Lower lobe of right lung (tissue), 2 donors: ENCODE measurements around the gene TRIM13. TPM values are rescaled to one million over a fixed set of nuclear protein-coding genes. Genes with fewer than 3 reads are reported as not detected.

Source experiments
- ATAC-seq, 2 donors: fragments of 200-7000 bp; cut with Tn5 transposase; one replicate each; pipeline ENCODE4 v1.9.1; 2020 to 2022; ENCODE audit warnings: mild to moderate bottlenecking in 2 of 2, moderate library complexity in 2 of 2
- DNase-seq: peaks from one replicate; pipeline ENCODE4 v3.0.0-alpha.2; 2020
- H3K27ac ChIP-seq: fragments of 200-600 bp; one replicate; pipeline ENCODE4 v1.8.0; 2022
- H3K27me3 ChIP-seq: fragments of 200-600 bp; one replicate; pipeline ENCODE4 v1.8.0; 2022; ENCODE audit warnings: low read depth
- H3K36me3 ChIP-seq: fragments of 200-600 bp; one replicate; pipeline ENCODE4 v1.8.0; 2022; ENCODE audit warnings: mild to moderate bottlenecking
- H3K4me1 ChIP-seq: fragments of 200-600 bp; one replicate; pipeline ENCODE4 v1.8.0; 2022
- H3K4me3 ChIP-seq: fragments of 200-600 bp; one replicate; pipeline ENCODE4 v1.8.0; 2022; ENCODE audit warnings: mild to moderate bottlenecking
- H3K9me3 ChIP-seq: fragments of 200-600 bp; one replicate; pipeline ENCODE4 v1.8.0; 2022
- CTCF ChIP-seq: fragments of 200-600 bp; IDR thresholded peaks from one replicate; pipeline ENCODE4 v1.8.0; 2022; ENCODE audit warnings: antibody characterized with exemption, mild to moderate bottlenecking
- intact Hi-C: fragments of 100-400 bp; cut with DNase I; formaldehyde crosslinking; loops from one replicate; pipeline ENCODE4 v1.11.0; 2022
- total RNA-seq: library from RNA; stranded (reverse); fragmentation: NEBNext Ultra II Directional; extraction: Animal tissue kit (Norgen Biotek cat#: 25700); gene quantifications from one replicate; pipeline ENCODE4 v1.2.1, GENCODE V29; 2021
- donor health status: DM: no; HTN: yes; CAD: no; lungs with severe emphysema.

Gene TRIM13
- total RNA-seq, 1 donor from 2014 or later = 31.1 TPM

- intact Hi-C loops = no loop called here
- no peak for ATAC-seq
- no peak for TF ChIP-seq CTCF
These were observed 40.7 kb upstream of the TRIM13 start for GRCh38 chr13:49956131-49956530.

GRCh38 chr13:49958321-49958720 lies 38.5 kb upstream of the TRIM13 start:
- ATAC-seq (no peak), DNase-seq (no peak)
- Histone ChIP-seq H3K27ac (no peak overlapping the region), H3K9me3 (peaks cover 5% of the 10 kb centered on the region), H3K27me3 (no peaks in the 10 kb centered on the region), H3K4me3 (no peak overlapping the region), H3K36me3 (no peaks in the 10 kb centered on the region), H3K4me1 (no peaks in the 10 kb centered on the region)
- no peak for TF ChIP-seq CTCF
- intact Hi-C loops = no loop called here

More at GRCh38 chr13:49956131-49956530, 40.7 kb upstream of the TRIM13 start:
- no peaks in the 10 kb centered on the region for H3K4me1 ChIP-seq
- H3K27me3 ChIP-seq = no peaks in the 10 kb centered on the region
- no peak overlapping the region for H3K4me3 ChIP-seq
- no peaks in the 10 kb centered on the region for H3K9me3 ChIP-seq
- no peaks in the 10 kb centered on the region for H3K36me3 ChIP-seq
- no peak overlapping the region for H3K27ac ChIP-seq
- DNase-seq = no peak

- ATAC-seq (no peak), DNase-seq (no peak)
- peaks cover 3% of the 10 kb centered on the region for H3K9me3 ChIP-seq
- H3K4me3 ChIP-seq = no peak overlapping the region
- no peaks in the 10 kb centered on the region for H3K36me3 ChIP-seq
- no peaks in the 10 kb centered on the region for H3K27me3 ChIP-seq
- no peak overlapping the region for H3K27ac ChIP-seq
- TF ChIP-seq CTCF = no peak
- intact Hi-C loops = no loop called here
- H3K4me1 ChIP-seq = no peaks in the 10 kb centered on the region
These were observed 29.4 kb upstream of the TRIM13 start for GRCh38 chr13:49967456-49967855.

GRCh38 chr13:49972709-49973108 lies 24.1 kb upstream of the TRIM13 start:
- TF ChIP-seq CTCF = no peak
- Histone ChIP-seq H3K27me3 (no peaks in the 10 kb centered on the region), H3K27ac (no peak overlapping the region), H3K4me1 (no peaks in the 10 kb centered on the region), H3K4me3 (no peak overlapping the region), H3K36me3 (no peaks in the 10 kb centered on the region), H3K9me3 (no peaks in the 10 kb centered on the region)
- peak in 1 of 2 donors; percentile 49 for ATAC-seq
- DNase-seq = no peak
- intact Hi-C loops = no loop called here

- intact Hi-C loops = no loop called here
- H3K4me1 ChIP-seq = no peaks in the 10 kb centered on the region
- ATAC-seq (no peak), DNase-seq (no peak)
- H3K27me3 ChIP-seq = no peaks in the 10 kb centered on the region
- H3K27ac ChIP-seq = no peak overlapping the region
- no peak overlapping the region for H3K4me3 ChIP-seq
- H3K9me3 ChIP-seq = no peaks in the 10 kb centered on the region
- no peaks in the 10 kb centered on the region for H3K36me3 ChIP-seq
- no peak for TF ChIP-seq CTCF
These were observed 21.0 kb upstream of the TRIM13 start for GRCh38 chr13:49975826-49976225.
